Immature natural killer cell (primary cell): Measurements from ENCODE around the gene KLK3. TPM values are rescaled to one million over a fixed set of nuclear protein-coding genes. Genes with fewer than 3 reads are reported as not detected.

Source experiments
- DNase-seq, 3 donors: peaks; one replicate each; pipeline ENCODE4 v3.0.0; 2022; ENCODE audit warnings: mixed read lengths in 1 of 3
- H3K27ac Mint-ChIP-seq, 6 donors: one replicate each; pipeline ENCODE4 v1.8.0; 2020; ENCODE audit warnings: mixed read lengths in 6 of 6, mild to moderate bottlenecking in 5 of 6, inconsistent platforms in 4 of 6, moderate library complexity in 3 of 6
- H3K27me3 Mint-ChIP-seq, 3 donors: one replicate each; pipeline ENCODE4 v1.8.0; 2020 to 2021; ENCODE audit warnings: low read depth in 3 of 3, mild to moderate bottlenecking in 3 of 3, mixed read lengths in 3 of 3, moderate library complexity in 3 of 3, inconsistent platforms in 1 of 3
- H3K36me3 Mint-ChIP-seq, 3 donors: one replicate each; pipeline ENCODE4 v1.8.0; 2020; ENCODE audit warnings: mixed read lengths in 3 of 3, inconsistent platforms in 2 of 3, mild to moderate bottlenecking in 2 of 3
- H3K4me1 Mint-ChIP-seq, 2 donors: one replicate each; pipeline ENCODE4 v1.8.0; 2020; ENCODE audit warnings: inconsistent platforms in 2 of 2, mild to moderate bottlenecking in 2 of 2, mixed read lengths in 2 of 2, moderate library complexity in 1 of 2
- H3K4me3 Mint-ChIP-seq, 5 donors: one replicate each; pipeline ENCODE4 v1.8.0; 2020; ENCODE audit warnings: mild to moderate bottlenecking in 5 of 5, mixed read lengths in 5 of 5, inconsistent platforms in 3 of 5, moderate library complexity in 3 of 5
- H3K9me3 Mint-ChIP-seq, 6 donors: one replicate each; pipeline ENCODE4 v1.8.0; 2020; ENCODE audit warnings: mild to moderate bottlenecking in 6 of 6, mixed read lengths in 6 of 6, inconsistent platforms in 4 of 6, moderate library complexity in 3 of 6
- polyA plus RNA-seq, 3 donors: library from polyadenylated mRNA; unstranded; fragments of 300-500 nt; fragmentation: Illumina TruSeq; gene quantifications; one replicate each; pipeline ENCODE4 v1.2.3, GENCODE V29; 2021

KLK3 gene
- polyA plus RNA-seq, 3 donors from 2014 or later = not detected

GRCh38 chr19:50908336-50908735 is 53.6 kb downstream of the KLK3 start:
- no peaks in the 10 kb centered on the region for H3K9me3 Mint-ChIP-seq
- no peak overlapping the region for H3K27ac Mint-ChIP-seq
- peak overlapping the region in 1 of 5 donors; percentile 35 for H3K4me3 Mint-ChIP-seq
- peaks cover 16 to 25% (median 21%) of the 10 kb centered on the region in 3 donors for H3K27me3 Mint-ChIP-seq
- H3K4me1 Mint-ChIP-seq = peaks cover 5 to 11% of the 10 kb centered on the region in 2 donors
- no peaks in the 10 kb centered on the region for H3K36me3 Mint-ChIP-seq
- no peak for DNase-seq

DNA sequence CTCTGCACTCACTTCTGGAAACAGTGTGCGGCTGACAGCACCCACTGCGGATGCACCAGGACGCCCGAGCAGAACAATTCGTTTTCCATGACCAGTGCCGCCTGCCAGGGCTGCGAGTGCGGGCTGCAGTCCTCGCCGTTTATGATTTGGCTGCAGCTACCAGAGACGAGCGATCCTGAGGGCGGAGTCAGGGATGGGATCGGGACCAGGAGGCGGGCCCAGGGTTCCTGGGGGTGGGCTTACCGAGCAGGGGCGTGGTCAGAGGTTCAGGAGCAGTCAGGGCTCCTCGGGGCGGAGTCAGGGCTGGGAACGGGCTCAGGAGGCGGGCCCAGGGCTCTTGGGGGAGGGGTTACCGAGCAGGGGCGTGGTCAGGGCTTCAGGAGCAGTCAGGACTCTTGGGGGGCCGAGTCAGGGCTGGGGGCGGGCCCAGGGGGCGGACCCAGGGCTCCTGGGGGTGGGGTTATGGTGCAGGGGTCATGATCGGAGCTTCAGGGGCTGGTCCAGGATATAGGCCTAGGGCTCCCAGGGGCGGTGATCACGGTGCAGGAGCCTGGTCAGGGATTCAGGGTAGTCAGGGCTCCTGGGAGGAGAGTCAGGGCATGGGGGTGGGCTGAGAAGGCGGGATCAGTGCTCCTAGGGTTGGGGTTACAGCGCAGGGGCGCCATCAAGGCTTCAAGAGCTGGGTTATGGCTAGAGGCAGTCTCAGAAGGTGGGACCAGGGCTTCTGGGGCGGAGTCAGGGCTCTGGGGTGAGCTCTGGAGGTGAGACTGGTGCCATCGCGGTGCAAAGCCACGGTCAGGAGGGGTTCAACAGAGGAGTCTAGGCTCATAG is 54.7 kb downstream of the KLK3 start:
- no peak for DNase-seq
- Mint-ChIP-seq H3K4me3 (peak overlapping the region in 3 of 5 donors; percentile 5 to 39 (median 33)), H3K27me3 (peaks cover 14 to 25% (median 21%) of the 10 kb centered on the region in 3 donors), H3K9me3 (no peaks in the 10 kb centered on the region), H3K36me3 (no peaks in the 10 kb centered on the region), H3K27ac (no peak overlapping the region), H3K4me1 (peaks cover 5 to 11% of the 10 kb centered on the region in 2 donors)

Other genes with a start within 250 kb of the KLK3 start
- under 1 TPM in 1 of 3 donors, not detected in 2; 0.22 TPM for gene SYT3, start 215.0 kb upstream of the KLK3 start, polyA plus RNA-seq
- 1 to 10 TPM in 1 of 3 donors, not detected in 2; 1.8 TPM for gene C19orf81, start 205.5 kb upstream of the KLK3 start, polyA plus RNA-seq
- not detected for gene SHANK1, start 135.1 kb upstream of the KLK3 start, polyA plus RNA-seq
- gene CLEC11A, start 131.6 kb upstream of the KLK3 start, polyA plus RNA-seq = 1 to 10 TPM; 1.4 to 4.6 (median 4.2) TPM
- not detected for gene GPR32, start 84.5 kb upstream of the KLK3 start, polyA plus RNA-seq
- gene ACP4, start 64.5 kb upstream of the KLK3 start, polyA plus RNA-seq = not detected
- not detected for gene KLK1, start 31.1 kb upstream of the KLK3 start, polyA plus RNA-seq
- gene KLK15, start 21.3 kb upstream of the KLK3 start, polyA plus RNA-seq = not detected
- gene KLK2, start 18.5 kb downstream of the KLK3 start, polyA plus RNA-seq = not detected
- not detected for gene KLK4, start 56.5 kb downstream of the KLK3 start, polyA plus RNA-seq
- gene KLK5, start 98.1 kb downstream of the KLK3 start, polyA plus RNA-seq = not detected
- gene KLK6, start 114.7 kb downstream of the KLK3 start, polyA plus RNA-seq = not detected
- gene KLK7, start 129.0 kb downstream of the KLK3 start, polyA plus RNA-seq = not detected
- gene KLK8, start 146.7 kb downstream of the KLK3 start, polyA plus RNA-seq = not detected
- gene KLK10, start 164.8 kb downstream of the KLK3 start, polyA plus RNA-seq = not detected
- gene KLK11, start 171.7 kb downstream of the KLK3 start, polyA plus RNA-seq = not detected
- gene KLK12, start 180.1 kb downstream of the KLK3 start, polyA plus RNA-seq = not detected
- not detected for gene KLK13, start 210.2 kb downstream of the KLK3 start, polyA plus RNA-seq
- gene KLK14, start 228.0 kb downstream of the KLK3 start, polyA plus RNA-seq = not detected